ENCODE measurements around the gene HYDIN.
"Not testable (repeated sequence)": the region's sequence is repeated elsewhere in the genome, so short reads cannot be mapped to it uniquely, and the experiment has no call there.

DNA sequence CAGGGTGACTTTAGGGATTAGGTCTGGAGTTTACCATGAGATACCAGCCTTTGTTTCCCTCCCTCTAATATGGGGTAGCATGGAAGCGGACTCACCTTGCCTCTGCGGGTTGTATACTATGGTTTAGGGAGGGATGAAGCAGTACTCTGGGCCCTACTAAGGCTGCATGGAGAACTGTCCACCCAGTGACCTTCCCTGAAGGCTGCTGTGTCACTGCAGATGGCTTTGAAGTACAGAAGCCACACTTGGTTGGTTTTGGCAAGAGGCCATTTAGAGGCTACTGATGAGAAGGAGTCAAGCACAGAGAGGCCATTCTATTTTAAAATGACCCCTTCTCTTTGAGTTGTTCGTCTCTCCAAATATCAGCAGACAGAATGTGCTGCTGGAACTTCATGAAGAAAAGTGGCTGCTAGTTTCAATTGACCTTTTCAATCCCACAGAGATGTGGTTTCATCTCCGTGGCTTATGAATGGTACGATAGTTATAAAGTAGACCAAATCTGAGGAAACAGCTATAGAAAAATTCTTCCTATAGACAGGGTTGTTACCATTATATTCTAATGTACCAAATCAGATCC lies 208.5 kb downstream of the HYDIN start:
- TF ChIP-seq POLR2AphosphoS5 (IDR thresholded peaks at IDR 0.05; ENCODE audit: low read depth); EZH2 (IDR thresholded peaks at IDR 0.05; ENCODE audit: low read depth, unreplicated experiment); CREB1 (CRISPR knock-in tag; IDR thresholded peaks at IDR 0.05; ENCODE audit: low read depth); ZNF114 (CRISPR knock-in tag; IDR thresholded peaks at IDR 0.05); ZNF331 (CRISPR knock-in tag; IDR thresholded peaks at IDR 0.05; ENCODE audit: low read depth); EZH2phosphoT487 (IDR thresholded peaks at IDR 0.05; ENCODE audit: unreplicated experiment); STAT1 (IDR thresholded peaks at IDR 0.05; ENCODE audit: unreplicated experiment); JUNB (IDR thresholded peaks at IDR 0.05; ENCODE audit: unreplicated experiment): not testable (repeated sequence)
- TF ChIP-seq, protein P1, sequence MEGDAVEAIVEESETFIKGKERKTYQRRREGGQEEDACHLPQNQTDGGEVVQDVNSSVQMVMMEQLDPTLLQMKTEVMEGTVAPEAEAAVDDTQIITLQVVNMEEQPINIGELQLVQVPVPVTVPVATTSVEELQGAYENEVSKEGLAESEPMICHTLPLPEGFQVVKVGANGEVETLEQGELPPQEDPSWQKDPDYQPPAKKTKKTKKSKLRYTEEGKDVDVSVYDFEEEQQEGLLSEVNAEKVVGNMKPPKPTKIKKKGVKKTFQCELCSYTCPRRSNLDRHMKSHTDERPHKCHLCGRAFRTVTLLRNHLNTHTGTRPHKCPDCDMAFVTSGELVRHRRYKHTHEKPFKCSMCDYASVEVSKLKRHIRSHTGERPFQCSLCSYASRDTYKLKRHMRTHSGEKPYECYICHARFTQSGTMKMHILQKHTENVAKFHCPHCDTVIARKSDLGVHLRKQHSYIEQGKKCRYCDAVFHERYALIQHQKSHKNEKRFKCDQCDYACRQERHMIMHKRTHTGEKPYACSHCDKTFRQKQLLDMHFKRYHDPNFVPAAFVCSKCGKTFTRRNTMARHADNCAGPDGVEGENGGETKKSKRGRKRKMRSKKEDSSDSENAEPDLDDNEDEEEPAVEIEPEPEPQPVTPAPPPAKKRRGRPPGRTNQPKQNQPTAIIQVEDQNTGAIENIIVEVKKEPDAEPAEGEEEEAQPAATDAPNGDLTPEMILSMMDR (conservative IDR thresholded peaks at IDR 0.05; ENCODE audit: low read depth in 2 of 2): not testable (repeated sequence)
- TF ChIP-seq, protein P2, sequence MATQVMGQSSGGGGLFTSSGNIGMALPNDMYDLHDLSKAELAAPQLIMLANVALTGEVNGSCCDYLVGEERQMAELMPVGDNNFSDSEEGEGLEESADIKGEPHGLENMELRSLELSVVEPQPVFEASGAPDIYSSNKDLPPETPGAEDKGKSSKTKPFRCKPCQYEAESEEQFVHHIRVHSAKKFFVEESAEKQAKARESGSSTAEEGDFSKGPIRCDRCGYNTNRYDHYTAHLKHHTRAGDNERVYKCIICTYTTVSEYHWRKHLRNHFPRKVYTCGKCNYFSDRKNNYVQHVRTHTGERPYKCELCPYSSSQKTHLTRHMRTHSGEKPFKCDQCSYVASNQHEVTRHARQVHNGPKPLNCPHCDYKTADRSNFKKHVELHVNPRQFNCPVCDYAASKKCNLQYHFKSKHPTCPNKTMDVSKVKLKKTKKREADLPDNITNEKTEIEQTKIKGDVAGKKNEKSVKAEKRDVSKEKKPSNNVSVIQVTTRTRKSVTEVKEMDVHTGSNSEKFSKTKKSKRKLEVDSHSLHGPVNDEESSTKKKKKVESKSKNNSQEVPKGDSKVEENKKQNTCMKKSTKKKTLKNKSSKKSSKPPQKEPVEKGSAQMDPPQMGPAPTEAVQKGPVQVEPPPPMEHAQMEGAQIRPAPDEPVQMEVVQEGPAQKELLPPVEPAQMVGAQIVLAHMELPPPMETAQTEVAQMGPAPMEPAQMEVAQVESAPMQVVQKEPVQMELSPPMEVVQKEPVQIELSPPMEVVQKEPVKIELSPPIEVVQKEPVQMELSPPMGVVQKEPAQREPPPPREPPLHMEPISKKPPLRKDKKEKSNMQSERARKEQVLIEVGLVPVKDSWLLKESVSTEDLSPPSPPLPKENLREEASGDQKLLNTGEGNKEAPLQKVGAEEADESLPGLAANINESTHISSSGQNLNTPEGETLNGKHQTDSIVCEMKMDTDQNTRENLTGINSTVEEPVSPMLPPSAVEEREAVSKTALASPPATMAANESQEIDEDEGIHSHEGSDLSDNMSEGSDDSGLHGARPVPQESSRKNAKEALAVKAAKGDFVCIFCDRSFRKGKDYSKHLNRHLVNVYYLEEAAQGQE (IDR thresholded peaks at IDR 0.05; ENCODE audit: unreplicated experiment): not testable (repeated sequence)
- TF ChIP-seq, protein P3, sequence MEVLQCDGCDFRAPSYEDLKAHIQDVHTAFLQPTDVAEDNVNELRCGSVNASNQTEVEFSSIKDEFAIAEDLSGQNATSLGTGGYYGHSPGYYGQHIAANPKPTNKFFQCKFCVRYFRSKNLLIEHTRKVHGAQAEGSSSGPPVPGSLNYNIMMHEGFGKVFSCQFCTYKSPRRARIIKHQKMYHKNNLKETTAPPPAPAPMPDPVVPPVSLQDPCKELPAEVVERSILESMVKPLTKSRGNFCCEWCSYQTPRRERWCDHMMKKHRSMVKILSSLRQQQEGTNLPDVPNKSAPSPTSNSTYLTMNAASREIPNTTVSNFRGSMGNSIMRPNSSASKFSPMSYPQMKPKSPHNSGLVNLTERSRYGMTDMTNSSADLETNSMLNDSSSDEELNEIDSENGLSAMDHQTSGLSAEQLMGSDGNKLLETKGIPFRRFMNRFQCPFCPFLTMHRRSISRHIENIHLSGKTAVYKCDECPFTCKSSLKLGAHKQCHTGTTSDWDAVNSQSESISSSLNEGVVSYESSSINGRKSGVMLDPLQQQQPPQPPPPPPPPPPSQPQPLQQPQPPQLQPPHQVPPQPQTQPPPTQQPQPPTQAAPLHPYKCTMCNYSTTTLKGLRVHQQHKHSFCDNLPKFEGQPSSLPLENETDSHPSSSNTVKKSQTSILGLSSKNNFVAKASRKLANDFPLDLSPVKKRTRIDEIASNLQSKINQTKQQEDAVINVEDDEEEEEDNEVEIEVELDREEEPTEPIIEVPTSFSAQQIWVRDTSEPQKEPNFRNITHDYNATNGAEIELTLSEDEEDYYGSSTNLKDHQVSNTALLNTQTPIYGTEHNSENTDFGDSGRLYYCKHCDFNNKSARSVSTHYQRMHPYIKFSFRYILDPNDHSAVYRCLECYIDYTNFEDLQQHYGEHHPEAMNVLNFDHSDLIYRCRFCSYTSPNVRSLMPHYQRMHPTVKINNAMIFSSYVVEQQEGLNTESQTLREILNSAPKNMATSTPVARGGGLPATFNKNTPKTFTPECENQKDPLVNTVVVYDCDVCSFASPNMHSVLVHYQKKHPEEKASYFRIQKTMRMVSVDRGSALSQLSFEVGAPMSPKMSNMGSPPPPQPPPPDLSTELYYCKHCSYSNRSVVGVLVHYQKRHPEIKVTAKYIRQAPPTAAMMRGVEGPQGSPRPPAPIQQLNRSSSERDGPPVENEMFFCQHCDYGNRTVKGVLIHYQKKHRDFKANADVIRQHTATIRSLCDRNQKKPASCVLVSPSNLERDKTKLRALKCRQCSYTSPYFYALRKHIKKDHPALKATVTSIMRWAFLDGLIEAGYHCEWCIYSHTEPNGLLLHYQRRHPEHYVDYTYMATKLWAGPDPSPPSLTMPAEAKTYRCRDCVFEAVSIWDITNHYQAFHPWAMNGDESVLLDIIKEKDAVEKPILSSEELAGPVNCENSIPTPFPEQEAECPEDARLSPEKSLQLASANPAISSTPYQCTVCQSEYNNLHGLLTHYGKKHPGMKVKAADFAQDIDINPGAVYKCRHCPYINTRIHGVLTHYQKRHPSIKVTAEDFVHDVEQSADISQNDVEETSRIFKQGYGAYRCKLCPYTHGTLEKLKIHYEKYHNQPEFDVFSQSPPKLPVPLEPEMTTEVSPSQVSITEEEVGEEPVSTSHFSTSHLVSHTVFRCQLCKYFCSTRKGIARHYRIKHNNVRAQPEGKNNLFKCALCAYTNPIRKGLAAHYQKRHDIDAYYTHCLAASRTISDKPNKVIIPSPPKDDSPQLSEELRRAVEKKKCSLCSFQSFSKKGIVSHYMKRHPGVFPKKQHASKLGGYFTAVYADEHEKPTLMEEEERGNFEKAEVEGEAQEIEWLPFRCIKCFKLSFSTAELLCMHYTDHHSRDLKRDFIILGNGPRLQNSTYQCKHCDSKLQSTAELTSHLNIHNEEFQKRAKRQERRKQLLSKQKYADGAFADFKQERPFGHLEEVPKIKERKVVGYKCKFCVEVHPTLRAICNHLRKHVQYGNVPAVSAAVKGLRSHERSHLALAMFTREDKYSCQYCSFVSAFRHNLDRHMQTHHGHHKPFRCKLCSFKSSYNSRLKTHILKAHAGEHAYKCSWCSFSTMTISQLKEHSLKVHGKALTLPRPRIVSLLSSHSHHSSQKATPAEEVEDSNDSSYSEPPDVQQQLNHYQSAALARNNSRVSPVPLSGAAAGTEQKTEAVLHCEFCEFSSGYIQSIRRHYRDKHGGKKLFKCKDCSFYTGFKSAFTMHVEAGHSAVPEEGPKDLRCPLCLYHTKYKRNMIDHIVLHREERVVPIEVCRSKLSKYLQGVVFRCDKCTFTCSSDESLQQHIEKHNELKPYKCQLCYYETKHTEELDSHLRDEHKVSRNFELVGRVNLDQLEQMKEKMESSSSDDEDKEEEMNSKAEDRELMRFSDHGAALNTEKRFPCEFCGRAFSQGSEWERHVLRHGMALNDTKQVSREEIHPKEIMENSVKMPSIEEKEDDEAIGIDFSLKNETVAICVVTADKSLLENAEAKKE (CRISPR knock-in tag; IDR thresholded peaks at IDR 0.05): not testable (repeated sequence)
- TF ChIP-seq, protein P4, sequence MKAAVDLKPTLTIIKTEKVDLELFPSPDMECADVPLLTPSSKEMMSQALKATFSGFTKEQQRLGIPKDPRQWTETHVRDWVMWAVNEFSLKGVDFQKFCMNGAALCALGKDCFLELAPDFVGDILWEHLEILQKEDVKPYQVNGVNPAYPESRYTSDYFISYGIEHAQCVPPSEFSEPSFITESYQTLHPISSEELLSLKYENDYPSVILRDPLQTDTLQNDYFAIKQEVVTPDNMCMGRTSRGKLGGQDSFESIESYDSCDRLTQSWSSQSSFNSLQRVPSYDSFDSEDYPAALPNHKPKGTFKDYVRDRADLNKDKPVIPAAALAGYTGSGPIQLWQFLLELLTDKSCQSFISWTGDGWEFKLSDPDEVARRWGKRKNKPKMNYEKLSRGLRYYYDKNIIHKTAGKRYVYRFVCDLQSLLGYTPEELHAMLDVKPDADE (IDR thresholded peaks at IDR 0.05): not testable (repeated sequence)

Measured in GM23338 (cell line).